HEK293 (cell line): ENCODE data around the gene PLEKHA7.
A peak's percentile ranks its signal among the peaks of the same experiment; 100 is the strongest.
"Not testable (repeated sequence)": the region's sequence is repeated elsewhere in the genome, so short reads cannot be mapped to it uniquely, and the experiment has no call there.

Experiments
- CTCF ChIA-PET: fragments of 350-600 bp; formaldehyde crosslinking; extraction: SDS; loops from one replicate; lab custom pipeline; 2021; ENCODE audit warnings: antibody characterized with exemption; lab: Yijun Ruan, JAX
- POLR2A ChIA-PET: fragments of 300-600 bp; formaldehyde crosslinking; extraction: SDS; loops from one replicate; lab custom pipeline; 2020; ENCODE audit warnings: antibody characterized with exemption, inconsistent platforms; lab: Yijun Ruan, JAX
- H3K27ac ChIP-seq: fragments of 200-500 bp; sonication (Bioruptor generic); 2 replicates; pipeline ENCODE4 v1.5.1; 2014; ENCODE audit warnings: low read depth, low read length, control low read depth, inconsistent platforms; ENCODE audit errors: extremely low read depth
- H3K36me3 ChIP-seq, 2 experiments: fragments of 200-500 bp in 1 of 2; sonication (Bioruptor generic) in 1 of 2; 1 replicate in 1 of 2; 2 replicates in 1 of 2; pipeline ENCODE4 v1.5.1; 2014 to 2017; ENCODE audit warnings: inconsistent platforms in 2 of 2, low read length in 2 of 2; ENCODE audit not compliant: control insufficient read depth in 2 of 2, insufficient read depth in 1 of 2
- H3K4me1 ChIP-seq: fragments of 200-500 bp; sonication (Bioruptor generic); 2 replicates; pipeline ENCODE4 v1.5.1; 2014; ENCODE audit warnings: mild to moderate bottlenecking, low read length, inconsistent platforms; ENCODE audit not compliant: control insufficient read depth, insufficient read depth
- H3K4me3 ChIP-seq: 2 replicates; pipeline ENCODE4 v1.5.1; 2011; ENCODE audit warnings: low read depth, mild to moderate bottlenecking, control low read depth, low read length, moderate library complexity
- H3K9me3 ChIP-seq: fragments of 200-500 bp; sonication (Bioruptor generic); 2 replicates; pipeline ENCODE4 v1.5.1; 2014; ENCODE audit warnings: low read depth, low read length, inconsistent platforms; ENCODE audit not compliant: control insufficient read depth, insufficient read depth
- GLIS1 ChIP-seq: fragments of 450-650 bp; formaldehyde crosslinking; IDR thresholded peaks from 2 replicates; pipeline ENCODE4 v1.5.1; 2016; ENCODE audit warnings: missing biosample characterization, missing genetic modification characterization
- KLF10 ChIP-seq: fragments of 450-650 bp; IDR thresholded peaks from 2 replicates; pipeline ENCODE4 v1.5.1; 2018; ENCODE audit warnings: missing biosample characterization, mild to moderate bottlenecking, missing genetic modification characterization
- PRDM4 ChIP-seq: fragments of 450-650 bp; formaldehyde crosslinking; IDR thresholded peaks from 2 replicates; pipeline ENCODE4 v1.5.1; 2017; ENCODE audit warnings: missing biosample characterization, missing genetic modification characterization
- SALL2 ChIP-seq: fragments of 450-650 bp; formaldehyde crosslinking; IDR thresholded peaks from 2 replicates; pipeline ENCODE4 v1.5.0; 2017; ENCODE audit warnings: missing biosample characterization, mild to moderate bottlenecking, missing genetic modification characterization, borderline replicate concordance
- SCRT1 ChIP-seq: fragments of 450-650 bp; formaldehyde crosslinking; IDR thresholded peaks from 2 replicates; pipeline ENCODE4 v1.5.1; 2016; ENCODE audit warnings: missing biosample characterization, missing genetic modification characterization, borderline replicate concordance
- ZBTB7A ChIP-seq: fragments of 450-650 bp; formaldehyde crosslinking; IDR thresholded peaks from 2 replicates; pipeline ENCODE4 v1.5.1; 2016; ENCODE audit warnings: low read depth, missing biosample characterization, missing genetic modification characterization
- ZIC2 ChIP-seq: fragments of 450-650 bp; formaldehyde crosslinking; IDR thresholded peaks from 2 replicates; pipeline ENCODE4 v1.5.1; 2016; ENCODE audit warnings: missing biosample characterization, missing genetic modification characterization
- ZNF112 ChIP-seq: fragments of 450-650 bp; formaldehyde crosslinking; IDR thresholded peaks from 2 replicates; pipeline ENCODE4 v1.5.0; 2017; ENCODE audit warnings: missing biosample characterization, missing genetic modification characterization
- ZNF157 ChIP-seq: fragments of 450-650 bp; formaldehyde crosslinking; IDR thresholded peaks from 2 replicates; pipeline ENCODE4 v1.5.1; 2016; ENCODE audit warnings: missing biosample characterization, missing genetic modification characterization
- ZNF221 ChIP-seq: fragments of 450-650 bp; formaldehyde crosslinking; IDR thresholded peaks from 2 replicates; pipeline ENCODE4 v1.5.1; 2017; ENCODE audit warnings: missing biosample characterization, missing genetic modification characterization, borderline replicate concordance
- ZNF239 ChIP-seq: fragments of 450-650 bp; formaldehyde crosslinking; IDR thresholded peaks from 2 replicates; pipeline ENCODE4 v1.5.1; 2016; ENCODE audit warnings: missing biosample characterization, missing genetic modification characterization
- ZNF341 ChIP-seq: fragments of 450-650 bp; formaldehyde crosslinking; IDR thresholded peaks from 2 replicates; pipeline ENCODE4; 2016; ENCODE audit warnings: low read depth, missing biosample characterization, missing genetic modification characterization
- ZNF362 ChIP-seq: fragments of 450-650 bp; formaldehyde crosslinking; IDR thresholded peaks from 2 replicates; pipeline ENCODE4 v1.5.1; 2016; ENCODE audit warnings: missing biosample characterization, missing genetic modification characterization
- ZNF473 ChIP-seq: fragments of 450-650 bp; formaldehyde crosslinking; IDR thresholded peaks from 2 replicates; pipeline ENCODE4 v1.5.1; 2017; ENCODE audit warnings: missing biosample characterization, missing genetic modification characterization
- ZNF501 ChIP-seq: fragments of 450-650 bp; formaldehyde crosslinking; IDR thresholded peaks from 2 replicates; pipeline ENCODE4 v1.5.1; 2016; ENCODE audit warnings: missing biosample characterization, missing genetic modification characterization
- ZNF530 ChIP-seq: fragments of 450-650 bp; formaldehyde crosslinking; IDR thresholded peaks from 2 replicates; pipeline ENCODE4 v1.5.1; 2016; ENCODE audit warnings: low read depth, missing biosample characterization, missing genetic modification characterization
- ZNF600 ChIP-seq: fragments of 450-650 bp; formaldehyde crosslinking; IDR thresholded peaks from 2 replicates; pipeline ENCODE4 v1.5.1; 2016; ENCODE audit warnings: missing biosample characterization, missing genetic modification characterization
- ZNF76 ChIP-seq: fragments of 450-650 bp; formaldehyde crosslinking; IDR thresholded peaks from 2 replicates; pipeline ENCODE4; 2016; ENCODE audit warnings: low read depth, missing biosample characterization, missing genetic modification characterization, borderline replicate concordance
- ZNF776 ChIP-seq: fragments of 450-650 bp; formaldehyde crosslinking; IDR thresholded peaks from 2 replicates; pipeline ENCODE4 v1.5.0; 2017; ENCODE audit warnings: missing biosample characterization, missing genetic modification characterization, borderline replicate concordance
- ZNF843 ChIP-seq: fragments of 450-650 bp; formaldehyde crosslinking; IDR thresholded peaks from 2 replicates; pipeline ENCODE4 v1.5.1; 2016; ENCODE audit warnings: missing biosample characterization, missing genetic modification characterization
- ZSCAN30 ChIP-seq: fragments of 450-650 bp; IDR thresholded peaks from 2 replicates; pipeline ENCODE4 v1.5.1; 2018; ENCODE audit warnings: missing biosample characterization, mild to moderate bottlenecking, missing genetic modification characterization, moderate library complexity

Gene PLEKHA7

GRCh38 chr11:16887887-16888286 is 126.3 kb downstream of the PLEKHA7 start:
- CTCF ChIA-PET, H3K4me3 ChIP-seq, POLR2A ChIA-PET, H3K27ac ChIP-seq, H3K9me3 ChIP-seq, H3K4me1 ChIP-seq, H3K36me3 ChIP-seq: not testable (repeated sequence)

- ChIA-PET POLR2A (no interaction called here), CTCF (interaction anchor here (0.5 to 5.4 kb wide), 9 partner anchors 21 to 319 kb away, joined by 3 to 23 read pairs (median 3); no protein-coding TSS in a partner anchor)
- Histone ChIP-seq H3K9me3 (no peaks in the 10 kb centered on the region), H3K27ac (no peak overlapping the region), H3K36me3 (no peaks in the 10 kb centered on the region), H3K4me1 (no peaks in the 10 kb centered on the region), H3K4me3 (no peak overlapping the region)
- TF ChIP-seq ZIC2 (tag by site-specific recombination) (peak; percentile 28; the same call in 1 of the 2 replicates), ZSCAN30 (tag by site-specific recombination) (no peak)
These were observed 131.0 kb downstream of the PLEKHA7 start for GRCh38 chr11:16883174-16883573.

- ChIA-PET CTCF (interaction anchor here (0.6 to 5.4 kb wide), 6 partner anchors 8 to 96 kb away, joined by 3 to 23 read pairs (median 3); no protein-coding TSS in a partner anchor), POLR2A (no interaction called here)
- H3K9me3 ChIP-seq: no peaks in the 10 kb centered on the region
- no peak overlapping the region for H3K27ac ChIP-seq
- H3K4me1 ChIP-seq: peaks cover 3% of the 10 kb centered on the region
- no peaks in the 10 kb centered on the region for H3K36me3 ChIP-seq
- H3K4me3 ChIP-seq: no peak overlapping the region
- no peak for TF ChIP-seq ZNF76
- no peak for TF ChIP-seq ZNF239
- TF ChIP-seq ZBTB7A (tag by site-specific recombination): no peak
These were observed 132.4 kb downstream of the PLEKHA7 start for GRCh38 chr11:16881766-16882165.

- H3K4me3 ChIP-seq: no peak overlapping the region
- no peak overlapping the region for H3K27ac ChIP-seq
- ChIA-PET POLR2A (no interaction called here), CTCF (interaction anchor here (0.6 to 5.4 kb wide), 5 partner anchors 7 to 60 kb away, joined by 3 to 23 read pairs (median 3); no protein-coding TSS in a partner anchor)
- TF ChIP-seq ZNF776 (tag by site-specific recombination) (no peak), GLIS1 (tag by site-specific recombination) (peak; percentile 64), ZNF341 (0 out of 2 replicates have a peak, but pooled peaks have one; percentile 14)
- no peaks in the 10 kb centered on the region for H3K36me3 ChIP-seq
- H3K9me3 ChIP-seq: no peaks in the 10 kb centered on the region
- peaks cover 8% of the 10 kb centered on the region for H3K4me1 ChIP-seq
These were observed 133.0 kb downstream of the PLEKHA7 start for GRCh38 chr11:16881074-16881709.

GRCh38 chr11:16880184-16880801 is 133.9 kb downstream of the PLEKHA7 start:
- Histone ChIP-seq H3K4me1 (peaks cover 8% of the 10 kb centered on the region), H3K4me3 (no peak overlapping the region), H3K9me3 (no peaks in the 10 kb centered on the region), H3K36me3 (no peaks in the 10 kb centered on the region), H3K27ac (no peak overlapping the region)
- ChIA-PET POLR2A (no interaction called here), CTCF (interaction anchor here (0.6 to 5.4 kb wide), 3 partner anchors 59 to 99 kb away, joined by 5 to 23 read pairs (median 6); no protein-coding TSS in a partner anchor)
- TF ChIP-seq ZNF843 (tag by site-specific recombination) (no peak), ZNF221 (no peak), ZNF600 (tag by site-specific recombination) (no peak), ZNF530 (tag by site-specific recombination) (no peak), ZNF501 (tag by site-specific recombination) (no peak), SCRT1 (tag by site-specific recombination) (no peak), PRDM4 (tag by site-specific recombination) (no peak), ZNF157 (tag by site-specific recombination) (no peak), SALL2 (tag by site-specific recombination) (no peak), ZNF362 (tag by site-specific recombination) (no peak), ZNF112 (tag by site-specific recombination) (no peak), ZNF473 (tag by site-specific recombination) (no peak), KLF10 (tag by site-specific recombination) (no peak)
